ENCODE results near the gene GABBR2.

GRCh38 chr9:98518556-98518955 is 190.2 kb downstream of the GABBR2 start:
- no peak for TF ChIP-seq POLR2AphosphoS5 (IDR thresholded peaks at IDR 0.05; ENCODE audit: low read depth, low read length)
- no peak for TF ChIP-seq CTCF (IDR thresholded peaks at IDR 0.05; ENCODE audit: control extremely low read depth in 1 of 3, insufficient read depth in 1 of 3, low read depth in 1 of 3, low read length in 3 of 3)
- no peak for TF ChIP-seq MAFK (IDR thresholded peaks at IDR 0.05; ENCODE audit: low read depth, low read length)
- TF ChIP-seq BCL11A (IDR thresholded peaks at IDR 0.05; ENCODE audit: low read depth in 2 of 2, low read length in 2 of 2), result no peak
- no peak for TF ChIP-seq EZH2 (IDR thresholded peaks at IDR 0.05; ENCODE audit: low read depth, low read length, severe bottlenecking)
- TF ChIP-seq TBP (IDR thresholded peaks at IDR 0.05; ENCODE audit: low read depth, low read length), result no peak

Data from H1 (cell line).